ENCODE results near the gene PLD4.

PLD4 gene

DNA sequence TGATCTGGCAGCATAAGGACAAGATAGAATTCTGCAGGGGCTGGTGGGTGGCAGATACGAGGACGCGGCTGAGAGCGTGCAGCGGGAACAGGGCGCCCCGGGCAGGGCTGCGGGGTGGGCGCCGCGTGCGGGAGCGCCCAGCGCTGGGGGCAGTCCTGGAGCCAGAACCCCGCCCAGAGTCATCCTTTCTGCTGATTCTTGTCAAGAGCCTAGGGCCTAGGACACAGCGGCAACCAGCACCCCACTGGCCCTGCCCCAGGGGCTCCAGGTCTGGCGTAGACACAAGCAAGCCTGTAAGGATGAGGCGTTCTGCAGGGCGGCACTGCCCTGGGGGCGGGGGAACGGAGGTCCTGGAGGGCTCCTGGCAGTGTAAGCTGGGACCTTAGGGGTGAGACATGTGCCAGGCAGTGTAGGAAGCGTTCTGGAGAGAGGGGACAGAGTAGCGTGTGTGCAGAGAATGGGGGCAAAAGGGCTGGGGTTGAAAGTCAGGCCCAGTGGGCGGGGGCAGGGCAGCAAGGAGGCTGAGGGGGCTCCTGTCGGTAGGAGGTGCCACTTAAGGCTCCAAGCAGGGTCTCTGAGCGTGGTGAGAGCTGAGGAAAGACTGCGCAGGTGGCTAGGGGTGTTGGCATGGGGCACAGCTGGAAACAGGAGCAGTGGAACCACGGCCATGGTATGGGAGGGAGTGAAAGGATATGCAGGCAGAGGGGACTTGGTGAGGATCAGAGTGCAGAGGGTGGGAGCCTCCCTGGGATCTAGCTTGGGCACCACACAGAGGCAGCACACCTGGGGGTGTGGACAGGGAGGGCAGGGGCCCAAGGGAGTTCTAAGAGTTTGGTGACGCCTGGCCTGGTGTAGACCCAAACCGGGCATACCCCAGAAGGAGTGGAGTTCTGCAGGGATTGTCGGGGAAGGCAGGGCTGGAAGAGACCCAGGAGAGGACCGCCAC is 54.3 kb downstream of the PLD4 start:
- no peaks in the 10 kb centered on the region for H3K9me3 ChIP-seq (ENCODE audit: control insufficient read depth, low read length)
- DNase-seq (ENCODE audit: low read depth): no peak
- H3K9ac ChIP-seq (ENCODE audit: low read length): no peak overlapping the region
- peaks cover 4% of the 10 kb centered on the region for H3K27me3 ChIP-seq (replicated peaks; ENCODE audit: control insufficient read depth, insufficient read depth, low read length)
- no peaks in the 10 kb centered on the region for H3K36me3 ChIP-seq (ENCODE audit: control insufficient read depth, insufficient read depth, low read length, severe bottlenecking)
- peaks cover 22% of the 10 kb centered on the region for H3K4me1 ChIP-seq (ENCODE audit: control insufficient read depth, insufficient read depth, low read length)
- no peak overlapping the region for H3K4me3 ChIP-seq (ENCODE audit: low read length)

DNA sequence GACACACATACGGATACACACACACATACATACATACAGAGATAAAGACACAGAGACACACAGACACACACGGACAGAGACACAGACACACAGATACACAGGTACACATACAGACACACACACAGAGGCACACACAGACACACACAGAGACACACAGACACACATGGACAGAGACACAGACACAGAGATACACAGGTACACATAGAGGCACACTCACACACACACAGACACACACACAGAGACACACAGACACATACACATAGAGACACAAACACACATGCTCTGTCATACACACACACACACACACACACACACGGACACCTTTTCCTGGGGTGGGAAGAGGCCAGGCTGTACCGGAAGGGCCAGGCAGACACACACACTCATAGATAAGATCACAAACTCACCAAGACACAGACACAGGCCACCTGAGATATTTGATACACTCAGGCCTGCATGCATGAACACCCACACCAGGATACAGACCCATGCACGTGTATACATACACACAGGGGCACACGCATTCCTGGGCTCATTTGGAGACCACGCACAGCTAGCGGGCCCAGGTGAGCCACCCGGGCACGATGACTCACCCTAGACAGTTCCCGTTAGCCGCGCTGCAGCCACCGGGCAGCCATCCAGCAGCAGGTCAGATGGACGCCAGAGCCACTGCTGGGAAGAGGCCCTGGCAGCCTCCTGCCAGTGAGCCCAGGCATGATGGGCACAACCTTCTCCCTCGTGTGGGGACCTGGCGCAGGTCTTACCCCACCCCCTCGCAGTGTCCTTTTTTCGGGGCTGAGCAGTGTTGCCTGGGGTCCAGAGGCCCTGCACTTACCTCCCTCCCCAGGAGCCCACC is 55.3 kb downstream of the PLD4 start:
- Histone ChIP-seq H3K9me3 (ENCODE audit: control insufficient read depth, low read length) (no peaks in the 10 kb centered on the region), H3K27me3 (replicated peaks; ENCODE audit: control insufficient read depth, insufficient read depth, low read length) (peaks cover 4% of the 10 kb centered on the region), H3K4me1 (ENCODE audit: control insufficient read depth, insufficient read depth, low read length) (peaks cover 18% of the 10 kb centered on the region), H3K4me3 (ENCODE audit: low read length) (no peak overlapping the region), H3K9ac (ENCODE audit: low read length) (no peak overlapping the region), H3K36me3 (ENCODE audit: control insufficient read depth, insufficient read depth, low read length, severe bottlenecking) (no peaks in the 10 kb centered on the region)
- DNase-seq (ENCODE audit: low read depth): no peak

DNA sequence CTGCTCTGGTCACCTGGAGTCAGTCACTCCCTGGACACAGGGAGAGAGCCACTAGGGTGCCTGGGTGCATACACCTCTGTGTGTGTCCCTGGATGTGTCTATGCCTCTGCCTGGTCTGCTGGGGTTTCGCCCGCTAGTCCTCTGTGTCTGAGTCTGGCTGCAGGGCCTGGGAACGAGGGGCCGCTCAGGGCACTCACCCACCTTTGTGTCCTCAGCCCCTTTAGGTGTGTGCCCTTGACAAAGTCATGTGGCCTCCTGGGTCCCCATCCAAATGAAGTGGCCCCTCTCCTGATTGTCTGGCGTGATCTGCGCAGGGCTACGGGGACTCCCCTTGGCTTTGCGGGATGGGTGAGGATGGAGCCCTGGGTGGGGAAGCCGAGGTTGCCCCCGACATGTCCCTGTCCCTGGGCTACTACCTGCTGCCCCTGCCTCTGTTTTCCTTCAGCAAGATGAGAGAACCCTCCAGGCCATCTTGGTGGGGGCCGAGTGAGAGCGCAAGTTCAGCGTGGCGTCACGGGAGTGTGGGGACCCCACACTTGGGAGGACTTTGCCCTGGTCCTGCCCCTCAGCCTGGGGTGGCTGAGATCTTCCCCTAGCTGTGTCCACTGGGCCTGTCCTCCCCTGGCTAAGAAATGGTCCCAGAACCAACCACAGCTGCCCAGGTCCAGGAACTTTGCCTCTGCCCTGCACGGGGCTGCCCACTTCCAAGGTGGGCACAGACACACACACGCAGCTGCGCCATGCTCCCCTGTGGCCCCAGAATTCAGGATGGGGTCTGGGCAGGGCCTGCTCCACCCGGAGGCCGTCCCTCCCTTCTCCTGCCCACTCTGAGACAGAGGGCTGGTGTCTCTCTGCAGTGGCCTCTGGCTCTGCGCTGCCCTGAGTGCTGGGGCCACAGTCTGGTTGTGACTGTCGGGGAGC is 56.2 kb downstream of the PLD4 start:
- H3K4me1 ChIP-seq (ENCODE audit: control insufficient read depth, insufficient read depth, low read length): peaks cover 18% of the 10 kb centered on the region
- no peaks in the 10 kb centered on the region for H3K36me3 ChIP-seq (ENCODE audit: control insufficient read depth, insufficient read depth, low read length, severe bottlenecking)
- H3K27me3 ChIP-seq (replicated peaks; ENCODE audit: control insufficient read depth, insufficient read depth, low read length): peaks cover 4% of the 10 kb centered on the region
- H3K4me3 ChIP-seq (ENCODE audit: low read length): no peak overlapping the region
- no peak overlapping the region for H3K9ac ChIP-seq (ENCODE audit: low read length)
- DNase-seq (ENCODE audit: low read depth): no peak
- no peaks in the 10 kb centered on the region for H3K9me3 ChIP-seq (ENCODE audit: control insufficient read depth, low read length)

DNA sequence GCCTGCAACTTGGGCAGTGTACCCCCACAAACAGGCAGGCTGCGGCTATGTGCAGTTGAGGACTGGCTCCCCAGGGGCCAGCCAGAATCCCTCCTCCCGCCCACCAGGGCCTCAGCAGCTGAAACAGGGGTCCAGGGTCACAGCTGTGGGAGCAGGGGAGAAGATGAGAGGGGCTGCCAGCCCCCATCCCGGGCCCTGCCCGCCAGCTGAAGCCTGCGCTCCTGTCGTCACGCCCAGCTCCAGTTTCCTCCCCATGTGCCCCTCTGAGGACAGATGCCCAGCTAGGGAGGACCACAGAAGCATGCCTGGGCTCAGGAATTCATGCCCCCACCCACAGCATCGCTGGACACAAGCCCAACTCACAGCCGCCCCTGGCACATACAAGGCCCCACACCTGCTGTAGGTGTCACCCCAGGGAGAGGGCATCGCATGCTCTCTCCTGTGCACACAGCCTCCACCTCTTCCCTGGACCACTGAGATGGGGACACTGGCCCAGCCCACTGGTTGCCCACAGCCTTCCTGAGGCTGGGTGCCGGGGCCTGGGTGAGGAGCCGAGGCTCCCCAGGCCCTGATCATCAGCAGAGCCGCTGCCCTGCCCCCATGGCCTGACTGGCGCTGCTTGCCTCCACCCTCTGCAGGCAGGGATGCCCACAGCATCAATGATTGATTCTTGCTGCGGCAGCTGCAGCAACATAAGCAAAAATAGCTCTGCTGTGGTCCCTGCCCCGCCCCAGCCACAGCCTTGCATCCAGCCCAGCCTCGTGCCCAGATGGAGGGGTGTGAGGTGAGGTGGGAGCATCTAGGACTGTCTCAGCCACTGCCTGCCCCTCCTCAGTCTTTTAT is 57.2 kb downstream of the PLD4 start:
- DNase-seq (ENCODE audit: low read depth): no peak
- peaks cover 4% of the 10 kb centered on the region for H3K27me3 ChIP-seq (replicated peaks; ENCODE audit: control insufficient read depth, insufficient read depth, low read length)
- H3K36me3 ChIP-seq (ENCODE audit: control insufficient read depth, insufficient read depth, low read length, severe bottlenecking): no peaks in the 10 kb centered on the region
- no peak overlapping the region for H3K9ac ChIP-seq (ENCODE audit: low read length)
- H3K9me3 ChIP-seq (ENCODE audit: control insufficient read depth, low read length): no peaks in the 10 kb centered on the region
- peaks cover 18% of the 10 kb centered on the region for H3K4me1 ChIP-seq (ENCODE audit: control insufficient read depth, insufficient read depth, low read length)
- H3K4me3 ChIP-seq (ENCODE audit: low read length): no peak overlapping the region

DNA sequence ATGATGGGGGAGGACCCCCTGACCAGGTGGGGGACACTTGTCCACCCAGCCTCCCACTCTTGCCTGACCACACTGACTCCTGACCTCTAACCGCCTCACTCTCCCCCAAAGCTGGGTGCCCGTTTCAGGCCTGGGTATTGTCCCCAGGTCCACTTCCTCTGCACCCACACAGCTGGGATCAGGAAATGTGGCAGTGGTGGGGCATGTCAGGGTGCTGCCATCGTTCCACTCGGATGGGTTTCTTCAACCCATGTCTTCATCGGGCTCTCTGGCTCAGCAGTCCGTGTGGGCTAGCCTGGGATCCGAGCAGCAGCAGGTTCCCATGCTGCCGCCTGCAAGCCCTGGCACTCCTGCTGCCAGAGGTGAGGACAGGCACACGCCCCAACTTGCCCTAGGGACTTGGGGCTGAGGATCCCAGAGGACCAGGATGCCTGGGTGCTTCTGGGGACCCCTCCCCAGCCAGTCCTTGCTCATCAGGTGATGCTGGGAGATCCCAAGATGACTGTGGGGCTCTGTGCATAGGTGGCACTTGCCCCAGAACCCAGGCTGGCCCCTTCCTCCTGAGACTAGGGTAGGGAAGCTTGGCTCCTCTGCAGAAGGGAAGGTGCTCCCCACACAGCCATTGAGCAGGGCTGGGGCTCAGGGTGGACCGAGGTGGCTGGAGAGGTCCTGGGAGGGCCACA is 58.0 kb downstream of the PLD4 start:
- DNase-seq (ENCODE audit: low read depth): no peak

More for the DNA sequence above, 58.0 kb downstream of the PLD4 start:
- no peaks in the 10 kb centered on the region for H3K9me3 ChIP-seq (ENCODE audit: control insufficient read depth, low read length)
- H3K36me3 ChIP-seq (ENCODE audit: control insufficient read depth, insufficient read depth, low read length, severe bottlenecking): no peaks in the 10 kb centered on the region
- no peak overlapping the region for H3K9ac ChIP-seq (ENCODE audit: low read length)
- H3K4me1 ChIP-seq (ENCODE audit: control insufficient read depth, insufficient read depth, low read length): peaks cover 11% of the 10 kb centered on the region
- H3K4me3 ChIP-seq (ENCODE audit: low read length): no peak overlapping the region
- peaks cover 4% of the 10 kb centered on the region for H3K27me3 ChIP-seq (replicated peaks; ENCODE audit: control insufficient read depth, insufficient read depth, low read length)
